Stimulated activated naive CD4-positive, alpha-beta T cell treated with Interleukin-2 at 50 U/mL for 16 hours (primary cell): Measurements from ENCODE around the gene MT1A.
A peak's percentile ranks its signal among the peaks of the same experiment; 100 is the strongest.

Experiments
- DNase-seq: peaks from one replicate; lab custom pipeline; 2025; lab: John Stamatoyannopoulos, UW

Gene MT1A

GRCh38 chr16:56637814-56638750 lies at the start of gene MT1A:
Gene MT1A (plus strand): TSS chr16:56638666. CDS start chr16:56638739, 73 bp downstream.
- no peak for DNase-seq

GRCh38 chr16:56588781-56589140 lies 49.7 kb upstream of the MT1A start:
- no peak for DNase-seq

- no peak for DNase-seq
These were observed 49.1 kb upstream of the MT1A start, which contains the start of gene MT3 for GRCh38 chr16:56589141-56590039. Gene MT3 (plus strand): TSS chr16:56589528. CDS start chr16:56589591, 63 bp downstream.

GRCh38 chr16:56591377-56592060 lies 46.9 kb upstream of the MT1A start:
- DNase-seq, result no peak

GRCh38 chr16:56593573-56594291 lies 44.7 kb upstream of the MT1A start:
- DNase-seq, result no peak

- DNase-seq, result no peak
These were observed 44.2 kb upstream of the MT1A start for GRCh38 chr16:56594292-56594619.

GRCh38 chr16:56600398-56600999 lies 38.0 kb upstream of the MT1A start:
- DNase-seq, result peak; percentile 18

GRCh38 chr16:56601325-56601724 lies 37.1 kb upstream of the MT1A start:
- no peak for DNase-seq

- DNase-seq, result no peak
These were observed 34.9 kb upstream of the MT1A start for GRCh38 chr16:56603589-56603988.

GRCh38 chr16:56604966-56605365 lies 33.5 kb upstream of the MT1A start:
- DNase-seq, result no peak

- no peak for DNase-seq
These were observed 33.0 kb upstream of the MT1A start for GRCh38 chr16:56605475-56605874.

- DNase-seq, result no peak
These were observed 32.4 kb upstream of the MT1A start for GRCh38 chr16:56606071-56606475.

- no peak for DNase-seq
These were observed 31.9 kb upstream of the MT1A start for GRCh38 chr16:56606476-56607108.

GRCh38 chr16:56607109-56607618 lies 31.3 kb upstream of the MT1A start:
- DNase-seq, result no peak

GRCh38 chr16:56607675-56608042 lies 30.8 kb upstream of the MT1A start:
- no peak for DNase-seq

GRCh38 chr16:56608043-56608875 lies 30.2 kb upstream of the MT1A start, which contains the start of gene MT2A:
Gene MT2A (plus strand): TSS chr16:56608584. CDS start chr16:56608656, 72 bp downstream.
- peak; percentile 88 for DNase-seq

- DNase-seq, result no peak
These were observed 29.5 kb upstream of the MT1A start for GRCh38 chr16:56608876-56609462.

GRCh38 chr16:56609463-56609921 lies 29.0 kb upstream of the MT1A start:
- DNase-seq, result peak; percentile 68
